ENCODE data around the gene DNAJA4.
"Not testable (repeated sequence)": the region's sequence is repeated elsewhere in the genome, so short reads cannot be mapped to it uniquely, and the experiment has no call there.

Gene DNAJA4

DNA sequence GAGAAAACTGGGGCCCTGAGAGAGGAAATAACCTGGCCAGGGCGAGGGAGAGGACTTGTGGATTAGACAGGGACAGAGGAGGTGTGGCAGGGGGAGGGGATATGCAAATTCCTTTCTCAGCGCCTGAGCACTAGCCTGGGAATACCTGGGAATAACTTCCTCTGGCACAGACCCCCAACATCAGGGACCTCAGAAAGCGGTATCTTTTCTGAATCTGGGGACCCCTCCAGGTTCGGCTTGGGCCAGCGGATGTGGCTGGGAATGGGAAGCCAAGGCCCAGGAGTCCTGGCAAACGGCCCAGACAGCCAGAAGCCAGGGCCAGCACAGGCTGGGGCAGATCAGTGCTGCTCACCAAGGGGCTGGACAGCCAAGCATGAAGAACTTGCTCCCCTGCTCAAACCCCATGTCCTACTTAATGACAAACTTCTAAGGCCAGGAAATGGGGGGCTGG, 20.8 kb upstream of the DNAJA4 start:
- DNase-seq, result peak in 25 of 56 donors; percentile 12 to 65 (median 30)

DNA sequence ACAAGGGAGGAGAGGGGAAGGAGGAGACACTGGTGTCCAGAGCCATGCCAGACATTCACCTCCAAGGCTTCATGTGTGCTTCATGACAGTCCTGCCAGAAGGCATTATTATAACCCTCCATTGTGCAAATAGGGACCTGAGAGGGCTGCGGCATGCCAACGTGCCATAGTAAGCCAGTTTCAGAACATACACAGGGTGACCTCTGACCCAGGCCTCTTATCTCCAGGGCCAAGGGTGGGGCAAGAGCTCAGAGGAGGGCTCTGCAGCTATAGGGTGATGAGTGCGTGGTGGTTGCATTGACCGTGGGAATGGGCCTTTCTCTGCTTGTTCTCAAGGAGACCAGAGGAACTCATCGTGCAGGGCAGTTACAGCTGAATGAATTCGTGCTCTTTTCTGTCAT, 20.3 kb upstream of the DNAJA4 start:
- no peak for DNase-seq

DNA sequence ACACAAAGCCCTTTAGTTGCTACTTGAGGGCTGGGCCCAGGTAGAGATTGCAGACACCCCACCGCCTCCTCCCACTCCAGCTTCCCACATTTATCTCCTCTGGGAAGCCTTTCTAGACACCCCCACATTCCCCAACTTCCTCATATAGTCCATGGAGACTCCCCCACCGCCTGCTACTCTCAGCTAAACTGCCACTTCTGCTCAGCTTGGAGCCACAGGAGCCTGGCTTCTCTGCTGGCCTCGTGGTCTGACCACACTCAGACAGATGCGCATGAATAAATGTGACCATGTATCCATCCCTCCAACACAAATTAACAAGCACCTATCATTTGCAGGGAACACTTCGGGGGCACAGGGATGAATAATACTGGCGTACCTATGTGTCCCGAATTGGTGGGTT, 19.5 kb upstream of the DNAJA4 start:
- no peak for DNase-seq

DNA sequence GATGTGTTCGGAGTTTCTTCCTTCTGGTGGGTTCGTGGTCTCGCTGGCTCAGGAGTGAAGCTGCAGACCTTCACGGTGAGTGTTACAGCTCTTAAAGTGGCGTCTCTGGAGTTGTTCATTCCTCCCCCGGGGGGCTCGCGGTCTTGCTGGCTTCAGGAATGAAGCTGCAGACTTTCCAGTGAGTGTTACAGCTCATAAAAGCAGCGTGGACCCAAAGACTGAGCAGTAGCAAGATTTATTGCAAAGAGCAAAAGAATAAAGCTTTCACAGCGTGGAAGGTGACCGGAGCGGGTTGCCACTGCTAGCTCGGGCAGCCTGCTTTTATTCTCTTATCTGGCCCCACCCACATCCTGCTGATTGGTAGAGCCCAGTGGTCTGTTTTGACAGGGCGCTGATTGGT, 19.0 kb upstream of the DNAJA4 start:
- not testable (repeated sequence) for DNase-seq

DNA sequence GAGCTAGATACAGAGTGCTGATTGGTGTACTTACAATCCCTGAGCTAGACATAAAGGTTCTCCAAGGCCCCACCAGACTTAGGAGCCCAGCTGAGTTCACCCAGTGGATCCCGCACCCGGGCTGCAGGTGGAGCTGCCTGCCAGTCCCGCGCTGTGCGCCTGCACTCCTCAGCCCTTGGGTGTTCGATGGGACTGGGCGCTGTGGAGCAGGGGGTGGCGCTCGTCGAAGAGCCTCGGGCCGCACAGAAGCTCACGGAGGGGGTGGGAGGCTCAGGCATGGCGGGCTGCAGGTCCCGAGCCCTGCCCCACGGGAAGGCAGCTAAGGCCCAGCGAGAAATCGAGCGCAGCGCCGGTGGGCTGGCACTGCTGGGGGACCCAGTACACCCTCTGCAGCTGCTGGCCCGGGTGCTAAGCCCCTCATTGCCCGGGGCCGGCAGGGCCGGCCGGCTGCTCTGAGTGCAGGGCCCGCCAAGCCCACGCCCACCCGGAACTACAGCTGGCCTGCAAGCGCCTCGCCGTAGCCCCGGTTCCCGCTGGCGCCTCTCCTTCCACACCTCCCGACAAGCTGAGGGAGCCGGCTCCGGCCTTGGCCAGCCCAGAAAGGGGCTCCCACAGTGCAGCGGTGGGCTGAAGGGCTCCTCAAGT, 18.3 kb upstream of the DNAJA4 start:
- DNase-seq, result not testable (repeated sequence)

DNA sequence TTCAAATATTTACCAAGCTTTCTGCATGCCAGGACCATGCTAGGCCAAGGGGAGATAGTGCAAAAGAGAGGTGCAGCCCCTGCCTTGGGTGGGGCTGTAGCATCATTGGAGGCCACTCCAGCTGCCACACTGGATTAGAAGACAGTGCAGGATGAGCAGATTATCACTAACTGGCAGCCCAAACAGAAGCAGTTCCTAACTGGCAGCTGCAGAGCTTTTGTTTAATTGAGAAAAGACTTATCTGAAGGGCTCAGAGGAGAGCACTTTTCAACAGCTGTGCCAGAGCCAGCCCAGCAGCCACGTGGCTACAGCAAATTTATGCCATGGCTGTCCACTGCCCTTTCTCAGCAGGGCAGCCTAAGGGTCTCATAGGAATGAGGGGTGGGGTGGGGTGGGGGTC, 16.5 kb upstream of the DNAJA4 start:
- no peak for DNase-seq

DNA sequence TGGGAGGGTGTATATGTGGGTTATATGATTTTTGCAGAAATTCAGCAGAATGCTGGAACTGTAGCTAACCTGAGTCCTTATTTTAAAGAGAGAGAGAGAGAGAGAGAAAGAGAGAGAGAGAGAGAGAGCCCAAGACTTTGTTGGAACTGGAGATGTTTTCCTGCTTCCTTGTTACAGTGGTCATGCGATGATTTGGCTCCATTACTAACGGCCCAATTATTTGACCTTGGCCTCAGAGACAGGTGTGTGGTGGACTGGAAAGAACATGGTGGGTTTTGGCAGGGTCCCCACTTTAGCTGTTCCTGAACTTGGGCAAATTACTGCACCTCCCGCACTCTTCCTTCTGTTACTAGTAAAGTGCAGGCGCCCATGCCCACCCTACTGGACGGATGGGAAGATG, 15.2 kb upstream of the DNAJA4 start:
- no peak for DNase-seq

DNA sequence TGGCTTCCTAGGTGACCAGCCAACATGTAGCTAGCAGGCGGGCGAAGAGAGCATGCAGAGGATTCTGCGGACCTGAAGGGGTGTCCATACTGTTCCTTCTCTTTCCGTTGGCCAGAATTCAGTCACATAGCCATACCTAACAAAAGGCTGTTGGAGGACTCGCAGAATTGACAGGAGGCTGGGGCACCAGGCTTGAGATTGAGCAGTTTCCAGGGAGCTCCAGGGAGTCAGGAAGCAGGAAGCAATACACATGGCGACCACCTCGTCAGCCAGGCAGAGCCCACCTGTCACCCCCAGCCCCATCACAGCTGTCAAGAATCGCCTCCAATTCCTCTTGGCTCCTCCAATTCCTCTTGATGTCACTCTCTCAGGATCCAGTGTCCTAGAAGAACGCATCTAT, 13.2 kb upstream of the DNAJA4 start:
- DNase-seq, result no peak

DNA sequence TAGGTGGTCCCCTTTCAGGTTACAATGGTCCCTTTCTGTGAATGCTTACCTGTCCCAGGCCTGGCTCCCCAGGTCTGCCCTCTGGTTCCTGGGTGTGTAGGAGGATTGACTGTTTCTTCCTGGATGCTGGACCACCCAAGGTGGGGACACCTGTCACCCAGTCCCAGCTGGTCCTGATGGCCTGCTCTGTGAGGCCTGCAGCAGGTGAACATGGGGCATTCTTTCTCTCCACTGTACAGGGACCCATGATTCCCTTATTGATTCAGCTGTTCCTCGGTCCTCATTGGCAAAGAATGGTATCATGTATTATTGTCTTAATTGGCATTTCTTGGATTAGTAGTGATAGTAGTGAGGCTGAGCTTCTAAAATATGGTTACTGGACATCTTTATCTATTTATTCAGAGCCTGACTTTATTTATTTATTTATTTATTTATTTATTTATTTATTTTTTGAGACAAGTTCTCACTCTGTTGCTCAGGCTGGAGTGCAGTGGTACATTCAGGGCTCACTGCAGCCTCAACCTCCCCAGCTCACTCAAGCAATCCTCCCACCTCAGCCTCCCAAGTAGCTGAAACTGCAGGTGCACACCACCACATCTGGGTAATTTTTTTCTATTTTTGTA, 8.8 kb upstream of the DNAJA4 start:
- DNase-seq, result no peak

DNA sequence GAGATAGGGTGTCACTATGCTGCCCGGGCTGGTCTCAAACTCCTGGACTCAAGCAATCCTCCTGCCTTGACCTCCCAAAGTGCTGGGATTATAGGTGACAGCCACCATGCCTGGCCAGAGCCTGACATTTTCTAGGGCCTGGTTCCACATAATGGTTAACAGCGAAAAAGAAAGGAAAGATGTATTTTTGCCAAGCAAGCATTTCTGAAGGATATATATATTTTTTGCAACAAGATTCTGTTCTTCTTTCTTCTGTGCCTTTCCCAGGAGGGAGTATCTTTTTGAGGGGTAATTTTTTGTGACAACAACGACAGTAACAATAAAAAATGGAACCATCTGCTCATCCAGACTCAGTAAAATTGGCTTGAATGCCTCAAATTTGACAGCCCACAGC, 8.3 kb upstream of the DNAJA4 start:
- DNase-seq, result no peak

DNA sequence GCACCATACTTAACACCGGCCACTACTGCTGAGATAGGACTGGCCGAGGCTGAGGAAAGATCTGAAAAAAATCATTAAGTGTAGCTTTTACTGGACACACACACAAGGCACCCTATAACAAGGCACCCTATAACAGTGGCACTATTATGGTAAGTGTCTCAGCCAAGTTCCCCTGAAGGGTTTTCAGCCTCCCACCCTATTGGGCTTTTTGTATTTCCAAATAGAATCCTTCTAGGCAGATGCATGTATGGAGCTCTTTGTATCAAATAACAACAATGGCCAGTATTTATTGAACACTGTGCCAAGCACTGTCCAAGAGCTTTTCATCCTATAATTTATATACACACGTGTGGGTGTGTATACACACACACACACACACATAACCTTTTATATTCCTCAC, 6.7 kb upstream of the DNAJA4 start:
- peak in 4 of 56 donors; percentile 16 to 35 (median 24) for DNase-seq

DNA sequence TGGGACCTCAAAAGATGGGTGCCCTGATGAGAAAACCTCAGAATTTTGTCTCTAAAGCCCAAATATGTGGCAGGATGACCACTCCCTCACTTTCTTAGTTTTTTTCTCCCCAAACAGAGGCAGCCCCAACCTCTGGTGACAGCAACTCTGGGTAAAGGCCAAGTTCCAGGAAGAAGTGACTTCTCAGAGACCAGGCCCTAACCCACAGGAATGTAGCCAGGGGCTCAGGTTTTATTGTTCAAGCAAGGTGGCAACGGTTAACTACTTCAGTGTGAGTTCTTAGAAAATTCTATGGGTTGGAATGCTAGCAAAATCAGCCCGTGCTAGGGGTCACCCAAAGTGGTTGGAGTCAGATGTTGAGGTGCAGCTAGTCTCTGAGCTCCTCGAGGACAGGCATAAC, 5.1 kb upstream of the DNAJA4 start:
- DNase-seq, result no peak

DNA sequence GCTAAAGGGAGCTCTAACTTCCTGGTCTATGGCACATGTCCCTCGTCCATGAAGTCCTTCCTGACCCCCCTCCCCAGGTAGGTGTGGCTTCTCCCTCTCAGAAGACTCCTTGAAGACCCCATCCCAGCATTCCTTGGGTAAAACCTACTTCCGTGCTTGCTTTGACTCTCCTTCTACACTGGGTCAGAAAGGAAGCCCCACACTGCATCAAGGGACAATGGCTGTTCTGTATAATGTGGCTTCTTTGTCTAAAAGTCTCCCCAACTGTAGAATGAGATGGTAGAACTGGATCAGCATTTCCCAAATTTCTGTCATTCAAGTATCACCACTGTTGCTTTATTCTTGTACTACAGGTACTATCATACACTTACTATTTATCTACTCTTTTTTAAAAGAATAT, 3.9 kb upstream of the DNAJA4 start:
- peak in 4 of 56 donors; percentile 16 to 46 (median 19) for DNase-seq

DNA sequence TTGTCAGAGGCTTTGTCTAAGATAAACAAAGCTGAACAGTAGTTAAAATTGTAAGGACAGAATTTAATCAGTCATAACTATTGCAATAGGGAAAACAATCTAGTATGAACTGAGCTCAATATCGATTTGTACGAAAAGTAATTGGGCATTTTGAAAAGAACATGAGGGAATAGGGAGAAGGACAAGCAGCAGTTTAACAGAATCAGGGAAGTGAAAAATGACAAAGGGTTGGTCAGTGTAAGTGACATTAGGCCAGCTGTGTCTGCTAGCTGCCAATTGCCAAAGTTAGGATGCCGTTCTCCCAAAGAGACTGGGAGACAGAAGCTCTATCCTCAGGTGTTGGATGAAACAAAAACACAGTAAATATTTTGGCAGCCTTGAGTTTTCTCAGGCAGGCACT, 3.3 kb upstream of the DNAJA4 start:
- DNase-seq, result no peak

DNA sequence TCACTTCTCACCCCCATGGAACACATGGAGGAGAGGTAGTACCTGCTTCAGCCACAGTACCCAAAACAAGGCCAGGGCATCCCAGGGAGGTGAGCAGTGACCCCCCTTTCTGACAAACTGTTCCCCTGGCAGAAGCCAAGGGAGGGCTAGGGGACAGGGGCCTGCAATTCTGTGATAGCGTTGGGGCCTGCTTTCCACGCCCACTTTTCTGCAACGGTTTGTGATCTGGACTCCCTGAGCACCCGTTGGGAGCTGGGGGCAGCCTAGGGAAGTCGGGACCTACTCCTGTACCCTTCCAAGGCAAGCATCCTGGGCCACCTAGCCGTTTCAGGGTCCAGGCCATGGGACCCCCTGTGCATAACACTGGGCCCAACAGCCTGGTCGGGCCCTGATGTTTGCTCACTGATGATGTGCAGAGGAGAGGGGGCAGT, 996 bp upstream of the DNAJA4 start:
- DNase-seq, result no peak

DNA sequence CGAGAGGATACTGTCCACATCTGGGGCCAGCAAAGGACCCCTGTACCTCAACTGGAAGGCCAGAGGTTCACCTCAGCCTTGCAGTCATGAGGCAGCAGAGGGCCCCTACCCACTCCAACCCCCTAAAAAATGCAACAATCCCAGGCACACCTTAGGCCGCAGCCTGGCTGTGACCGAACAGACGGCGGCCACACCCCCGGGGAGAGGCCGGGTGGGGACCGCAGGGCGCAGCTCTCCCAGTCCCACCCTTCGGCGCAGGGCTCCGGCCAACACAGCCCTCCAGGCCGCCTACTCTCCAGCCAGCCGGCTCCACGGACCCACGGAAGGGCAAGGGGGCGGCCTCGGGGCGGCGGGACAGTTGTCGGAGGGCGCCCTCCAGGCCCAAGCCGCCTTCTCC, 457 bp upstream of the DNAJA4 start:
- no peak for DNase-seq

DNA sequence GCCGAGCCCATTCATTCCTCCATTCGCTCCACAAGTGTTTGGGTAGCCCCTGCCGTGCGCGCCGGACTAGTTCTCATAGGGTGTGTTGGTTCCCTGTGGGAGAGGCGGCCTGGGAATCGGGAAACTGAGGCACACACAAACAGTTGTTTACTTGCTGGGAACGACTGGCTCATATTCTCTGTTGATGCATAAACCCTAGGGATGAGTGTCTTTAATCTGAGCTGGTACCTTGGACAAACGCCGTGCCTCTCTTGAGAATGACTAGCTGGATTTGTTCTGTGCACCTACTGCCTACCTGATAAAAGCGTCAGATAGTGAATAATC, 737 bp downstream of the DNAJA4 start:
- DNase-seq, result peak in 3 of 56 donors; percentile 56 to 89 (median 61)

DNA sequence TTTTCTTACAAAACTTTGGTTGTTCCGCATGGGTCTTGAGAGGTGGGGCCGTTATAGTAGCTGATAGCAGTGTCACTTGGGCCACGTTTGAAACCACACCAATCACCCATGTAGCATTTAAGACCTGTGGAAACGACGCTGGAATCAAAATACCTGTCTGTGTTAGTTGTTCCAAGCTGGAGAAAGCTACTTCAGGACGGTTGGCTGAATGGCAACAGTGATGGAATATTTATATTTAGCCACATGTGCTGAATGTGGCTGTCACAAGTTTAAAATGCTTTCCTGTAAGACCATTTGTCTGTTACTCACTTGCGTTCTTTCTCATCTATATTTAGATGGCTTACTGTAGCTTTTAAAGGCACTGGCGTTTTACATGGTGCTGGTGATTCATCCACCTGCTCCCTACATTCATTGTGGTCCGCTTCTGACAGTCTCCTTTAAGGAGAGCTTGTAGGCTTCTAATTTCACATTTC, 1.4 kb downstream of the DNAJA4 start:
- peak in 1 of 56 donors; percentile 12 for DNase-seq

DNA sequence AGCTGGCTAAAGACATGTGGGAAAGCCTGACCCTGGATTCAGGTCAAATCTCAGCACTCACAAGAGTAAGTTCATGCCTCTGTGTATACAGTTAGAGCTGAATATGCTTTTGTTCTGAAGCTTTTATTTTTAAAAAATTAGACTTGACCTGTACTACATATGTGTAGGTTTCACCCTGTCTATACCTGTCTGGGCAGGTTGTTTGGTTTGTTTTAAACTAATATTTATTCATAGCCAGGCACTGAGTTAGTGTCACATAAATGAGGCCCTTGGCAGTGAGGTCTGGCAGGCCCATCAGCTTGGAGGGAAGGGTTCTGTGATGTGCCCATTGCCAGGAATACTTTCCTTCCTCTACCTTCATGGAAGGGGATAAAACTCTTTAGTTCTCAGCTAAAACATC, 1.9 kb downstream of the DNAJA4 start:
- no peak for DNase-seq

DNA sequence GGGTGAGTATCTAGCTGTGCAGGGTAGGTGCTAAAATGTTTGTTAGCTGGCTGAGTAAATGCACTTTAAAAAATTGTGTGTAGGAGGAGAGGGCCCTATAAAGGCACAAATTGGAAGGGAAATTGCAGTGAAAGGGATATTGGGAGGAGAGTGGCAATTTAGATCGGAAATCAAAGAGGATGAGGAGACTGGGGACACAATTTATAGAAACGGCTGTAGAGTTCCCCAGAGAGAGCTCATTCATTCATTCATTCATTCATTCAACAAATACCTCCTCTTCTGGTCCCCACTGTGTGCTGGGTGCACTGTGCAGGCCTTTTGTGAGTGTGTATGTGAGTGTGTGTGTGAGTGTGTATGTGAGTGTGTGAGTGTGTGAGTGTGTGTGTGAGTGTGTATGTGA, 2.4 kb downstream of the DNAJA4 start:
- DNase-seq, result no peak

DNA sequence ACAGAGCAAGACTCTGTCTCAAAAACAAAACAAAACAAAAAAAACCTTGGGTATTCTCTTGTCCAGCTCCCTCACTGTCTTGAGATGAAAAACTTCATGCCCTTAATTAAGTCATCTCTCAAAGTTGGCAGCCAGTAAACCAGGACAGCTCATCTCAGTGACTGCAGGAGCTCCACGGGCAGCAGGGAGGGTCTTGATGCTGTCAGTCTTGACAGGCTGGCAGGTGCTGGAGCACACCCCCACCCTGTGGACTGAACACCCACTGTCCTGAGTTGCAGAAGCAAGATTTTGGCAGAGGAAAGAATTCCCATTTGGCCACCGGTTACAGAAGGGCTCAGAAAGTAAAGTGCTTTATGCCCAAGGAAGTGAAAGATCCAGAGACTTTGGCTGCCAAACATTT, 8.0 kb downstream of the DNAJA4 start:
- no peak for DNase-seq

DNA sequence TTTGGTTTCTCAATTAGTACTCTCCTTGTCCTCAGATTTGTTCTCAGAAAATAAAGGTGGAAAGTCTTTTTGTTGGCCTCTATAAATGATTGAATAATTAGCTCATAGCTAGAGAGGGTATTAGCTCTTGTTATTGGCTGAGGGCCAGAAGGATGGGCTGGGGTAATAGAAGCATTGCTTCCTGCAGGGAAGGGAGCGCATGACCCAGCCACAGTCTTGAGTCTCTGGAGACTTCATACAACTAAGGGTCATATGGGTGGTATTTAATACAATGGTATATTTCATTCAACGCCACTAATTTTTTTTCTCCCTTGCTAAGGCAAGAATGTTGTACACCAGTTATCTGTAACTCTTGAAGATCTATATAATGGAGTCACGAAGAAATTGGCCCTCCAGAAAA, 8.4 kb downstream of the DNAJA4 start:
- DNase-seq, result peak in 1 of 56 donors; percentile 45

DNA sequence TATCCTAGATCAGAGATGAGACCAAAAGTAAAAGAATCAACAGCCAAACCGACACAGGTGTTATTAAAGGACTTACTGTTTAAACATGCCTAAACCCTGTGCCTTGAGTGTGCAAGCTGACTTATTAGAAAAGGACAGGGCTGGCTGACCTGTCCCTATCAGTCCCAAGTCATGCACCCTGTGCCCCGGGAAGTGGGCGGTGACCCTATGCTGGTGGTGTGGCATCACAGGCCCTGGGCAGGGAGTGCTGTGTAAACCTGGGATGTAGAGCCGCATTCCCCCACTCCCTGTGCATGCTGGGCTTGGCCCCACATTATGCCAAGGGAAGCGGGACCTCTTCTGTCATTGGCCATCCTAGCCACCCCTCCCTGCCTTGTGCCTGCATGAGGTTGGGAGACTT, 10.6 kb downstream of the DNAJA4 start:
- no peak for DNase-seq

Measured in amygdala (tissue), 56 donors.